ENCODE measurements around the gene DLL1. TPM values are rescaled to one million over a fixed set of nuclear protein-coding genes. Genes with fewer than 3 reads are reported as not detected.

Gene DLL1
- total and polyA plus RNA-seq, 9 of the 15 experiments (the other 6 are each of a cell fraction or from before 2014, with no cell fraction given): not detected

- no peak for TF ChIP-seq CHD7 (IDR thresholded peaks at IDR 0.05; ENCODE audit: low read depth, low read length)
Measured at GRCh38 chr6:170272341-170273065, 18.4 kb downstream of the DLL1 start (continued).
